Thyroid gland (tissue), 4 donors: ENCODE data around the gene CRABP2.

ENCODE experiments used
- POLR2A ChIP-seq, 2 donors: fragments of 450-650 bp; IDR thresholded peaks; one replicate each; pipeline ENCODE4 v1.6.1; 2017; ENCODE audit warnings: antibody characterized with exemption in 2 of 2, mild to moderate bottlenecking in 2 of 2, moderate library complexity in 1 of 2
- TF ChIP-seq, protein P1 (sequence below), 6 experiments: fragments of 200-600 bp in 3 of 6; fragments of 450-650 bp in 3 of 6; sonication (generic) in 3 of 6; IDR thresholded peaks; one replicate each; pipeline ENCODE4 v1.5.1; 2016 to 2019; ENCODE audit warnings: antibody characterized with exemption in 6 of 6, mild to moderate bottlenecking in 2 of 6, inconsistent platforms in 1 of 6, moderate library complexity in 1 of 6

DNA sequence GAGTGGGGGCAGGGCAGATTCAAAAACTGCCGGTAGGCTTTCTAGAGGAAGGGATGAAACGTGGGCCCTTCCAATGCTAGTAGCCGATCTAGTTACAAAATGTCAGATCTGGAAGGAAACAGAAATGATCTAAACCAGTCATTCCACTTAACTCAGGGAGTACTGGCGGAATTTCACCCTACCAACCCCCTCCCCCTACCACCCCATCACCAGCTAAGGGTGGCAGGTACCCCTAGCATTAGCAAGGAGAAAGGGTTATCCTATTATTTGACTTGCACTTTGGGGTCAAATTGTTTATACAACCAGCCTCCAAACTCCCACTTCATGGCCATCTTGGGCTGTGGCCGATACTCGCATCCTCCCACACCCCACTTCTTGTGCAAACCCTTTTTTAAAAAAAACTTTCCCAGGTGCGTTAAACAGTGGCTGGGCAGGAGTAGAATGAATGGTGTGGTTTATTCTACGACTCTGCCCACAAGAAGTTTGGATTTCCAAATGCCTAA lies 36.1 kb upstream of the CRABP2 start:
- TF ChIP-seq POLR2A (IDR thresholded peaks at IDR 0.05): no peak
- TF ChIP-seq, protein P1, sequence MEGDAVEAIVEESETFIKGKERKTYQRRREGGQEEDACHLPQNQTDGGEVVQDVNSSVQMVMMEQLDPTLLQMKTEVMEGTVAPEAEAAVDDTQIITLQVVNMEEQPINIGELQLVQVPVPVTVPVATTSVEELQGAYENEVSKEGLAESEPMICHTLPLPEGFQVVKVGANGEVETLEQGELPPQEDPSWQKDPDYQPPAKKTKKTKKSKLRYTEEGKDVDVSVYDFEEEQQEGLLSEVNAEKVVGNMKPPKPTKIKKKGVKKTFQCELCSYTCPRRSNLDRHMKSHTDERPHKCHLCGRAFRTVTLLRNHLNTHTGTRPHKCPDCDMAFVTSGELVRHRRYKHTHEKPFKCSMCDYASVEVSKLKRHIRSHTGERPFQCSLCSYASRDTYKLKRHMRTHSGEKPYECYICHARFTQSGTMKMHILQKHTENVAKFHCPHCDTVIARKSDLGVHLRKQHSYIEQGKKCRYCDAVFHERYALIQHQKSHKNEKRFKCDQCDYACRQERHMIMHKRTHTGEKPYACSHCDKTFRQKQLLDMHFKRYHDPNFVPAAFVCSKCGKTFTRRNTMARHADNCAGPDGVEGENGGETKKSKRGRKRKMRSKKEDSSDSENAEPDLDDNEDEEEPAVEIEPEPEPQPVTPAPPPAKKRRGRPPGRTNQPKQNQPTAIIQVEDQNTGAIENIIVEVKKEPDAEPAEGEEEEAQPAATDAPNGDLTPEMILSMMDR (IDR thresholded peaks at IDR 0.05): no peak
